Suprapubic skin (tissue), 4 donors: ENCODE measurements around the gene GNG4.

Experiments used
- EP300 ChIP-seq: sonication (generic); formaldehyde crosslinking; IDR thresholded peaks from one replicate; pipeline ENCODE4 v1.6.1; 2017; ENCODE audit warnings: antibody characterized with exemption
- POLR2A ChIP-seq, 2 donors: fragments of 450-650 bp; IDR thresholded peaks; one replicate each; pipeline ENCODE4 v1.6.1; 2017; ENCODE audit warnings: antibody characterized with exemption in 2 of 2, mild to moderate bottlenecking in 2 of 2, moderate library complexity in 2 of 2
- POLR2AphosphoS5 ChIP-seq, 3 donors: sonication (generic); formaldehyde crosslinking; IDR thresholded peaks; one replicate each; pipeline ENCODE4 v1.6.1; 2017; ENCODE audit warnings: antibody characterized with exemption in 3 of 3
- TF ChIP-seq, protein P1 (sequence below), 2 donors: fragments of 200-600 bp in 1 of 2; fragments of 450-650 bp in 1 of 2; sonication (generic) in 1 of 2; IDR thresholded peaks; one replicate each; pipeline ENCODE4 v1.5.1; 2016 to 2019; ENCODE audit warnings: antibody characterized with exemption in 2 of 2, mild to moderate bottlenecking in 1 of 2, moderate library complexity in 1 of 2

DNA sequence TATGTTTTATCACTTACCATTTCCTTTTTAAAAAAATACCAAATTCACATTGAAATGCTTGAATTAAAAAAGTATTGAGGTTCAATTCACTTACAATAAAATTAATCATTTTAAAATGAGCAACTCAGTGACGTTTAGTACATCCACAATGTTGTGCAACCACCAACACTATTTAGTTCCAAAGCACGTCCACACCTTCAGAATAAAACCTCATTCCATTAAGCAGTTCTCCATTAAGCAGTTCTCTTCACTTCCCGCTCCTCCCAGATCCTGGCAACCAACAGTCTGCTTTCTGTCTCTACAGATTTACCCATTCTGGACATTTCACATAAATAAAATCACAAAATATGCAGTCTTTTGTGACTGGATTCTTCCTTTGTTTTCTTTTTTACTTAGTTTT is 41.3 kb downstream of the GNG4 start:
- TF ChIP-seq POLR2A (IDR thresholded peaks at IDR 0.05) (no peak), POLR2AphosphoS5 (IDR thresholded peaks at IDR 0.05) (no peak), EP300 (no peak)
- TF ChIP-seq, protein P1, sequence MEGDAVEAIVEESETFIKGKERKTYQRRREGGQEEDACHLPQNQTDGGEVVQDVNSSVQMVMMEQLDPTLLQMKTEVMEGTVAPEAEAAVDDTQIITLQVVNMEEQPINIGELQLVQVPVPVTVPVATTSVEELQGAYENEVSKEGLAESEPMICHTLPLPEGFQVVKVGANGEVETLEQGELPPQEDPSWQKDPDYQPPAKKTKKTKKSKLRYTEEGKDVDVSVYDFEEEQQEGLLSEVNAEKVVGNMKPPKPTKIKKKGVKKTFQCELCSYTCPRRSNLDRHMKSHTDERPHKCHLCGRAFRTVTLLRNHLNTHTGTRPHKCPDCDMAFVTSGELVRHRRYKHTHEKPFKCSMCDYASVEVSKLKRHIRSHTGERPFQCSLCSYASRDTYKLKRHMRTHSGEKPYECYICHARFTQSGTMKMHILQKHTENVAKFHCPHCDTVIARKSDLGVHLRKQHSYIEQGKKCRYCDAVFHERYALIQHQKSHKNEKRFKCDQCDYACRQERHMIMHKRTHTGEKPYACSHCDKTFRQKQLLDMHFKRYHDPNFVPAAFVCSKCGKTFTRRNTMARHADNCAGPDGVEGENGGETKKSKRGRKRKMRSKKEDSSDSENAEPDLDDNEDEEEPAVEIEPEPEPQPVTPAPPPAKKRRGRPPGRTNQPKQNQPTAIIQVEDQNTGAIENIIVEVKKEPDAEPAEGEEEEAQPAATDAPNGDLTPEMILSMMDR (IDR thresholded peaks at IDR 0.05) = no peak
